H9 (cell line): ENCODE measurements around the gene MTO1. TPM values are rescaled to one million over a fixed set of nuclear protein-coding genes. Genes with fewer than 3 reads are reported as not detected.
"Not testable (repeated sequence)": the region's sequence is repeated elsewhere in the genome, so short reads cannot be mapped to it uniquely, and the experiment has no call there.

ENCODE experiments used
- DNase-seq: peaks from one replicate; pipeline ENCODE4 v3.0.0-alpha.2; 2017
- H2AFZ ChIP-seq: one replicate; pipeline ENCODE4 v1.6.1; 2013; ENCODE audit warnings: mild to moderate bottlenecking, low read length, control low read depth, moderate library complexity
- H2AK5ac ChIP-seq: 2 replicates; pipeline ENCODE4 v1.6.1; 2013; ENCODE audit warnings: low read length, control low read depth, mixed read lengths; ENCODE audit not compliant: insufficient read length
- H2BK120ac ChIP-seq: one replicate; pipeline ENCODE4 v1.6.1; 2013; ENCODE audit warnings: low read depth, mild to moderate bottlenecking, low read length, control low read depth, inconsistent platforms; ENCODE audit not compliant: poor library complexity, severe bottlenecking
- H2BK12ac ChIP-seq: 2 replicates; pipeline ENCODE4 v1.6.1; 2013; ENCODE audit warnings: low read length, control low read depth, mixed read lengths, low read depth; ENCODE audit not compliant: insufficient read length
- H2BK15ac ChIP-seq: 2 replicates; pipeline ENCODE4 v1.6.1; 2013; ENCODE audit warnings: low read depth, low read length, control low read depth
- H2BK20ac ChIP-seq: one replicate; pipeline ENCODE4 v1.6.1; 2013; ENCODE audit warnings: low read depth, mild to moderate bottlenecking, low read length, control low read depth, inconsistent platforms; ENCODE audit not compliant: poor library complexity, severe bottlenecking
- H2BK5ac ChIP-seq: 2 replicates; pipeline ENCODE4 v1.6.1; 2013; ENCODE audit warnings: low read length, control low read depth, mixed read lengths; ENCODE audit not compliant: insufficient read length
- H3K14ac ChIP-seq: 2 replicates; pipeline ENCODE4 v1.6.1; 2013; ENCODE audit warnings: low read length, control low read depth; ENCODE audit not compliant: insufficient read depth
- H3K18ac ChIP-seq: 2 replicates; pipeline ENCODE4 v1.6.1; 2013; ENCODE audit warnings: low read depth, mild to moderate bottlenecking, mixed read lengths, low read length, control low read depth; ENCODE audit not compliant: insufficient read length
- H3K23ac ChIP-seq: 2 replicates; pipeline ENCODE4 v1.6.1; 2013; ENCODE audit warnings: low read length, control low read depth, mixed read lengths, low read depth; ENCODE audit not compliant: insufficient read length
- H3K23me2 ChIP-seq: 2 replicates; pipeline ENCODE4 v1.6.1; 2013; ENCODE audit warnings: low read depth, mild to moderate bottlenecking, mixed read lengths, low read length, control low read depth; ENCODE audit not compliant: insufficient read length, poor library complexity, severe bottlenecking
- H3K27ac ChIP-seq: 2 replicates; pipeline ENCODE4 v1.5.1; 2013; ENCODE audit warnings: low read length, control low read depth, mixed read lengths, low read depth; ENCODE audit not compliant: insufficient read length
- H3K27me3 ChIP-seq: 2 replicates; pipeline ENCODE4 v1.6.1; 2013; ENCODE audit warnings: low read length, control low read depth, inconsistent platforms; ENCODE audit not compliant: insufficient read depth
- H3K4ac ChIP-seq: 2 replicates; pipeline ENCODE4 v1.6.1; 2013; ENCODE audit warnings: low read depth, mild to moderate bottlenecking, control low read depth, inconsistent platforms, low read length, moderate library complexity
- H3K4me1 ChIP-seq: 2 replicates; pipeline ENCODE4 v1.6.1; 2013; ENCODE audit warnings: low read length, control low read depth, inconsistent platforms; ENCODE audit not compliant: insufficient read depth
- H3K4me2 ChIP-seq: 2 replicates; pipeline ENCODE4 v1.6.1; 2013; ENCODE audit warnings: low read length, control low read depth, mixed read lengths; ENCODE audit not compliant: insufficient read length, insufficient read depth
- H3K56ac ChIP-seq: 2 replicates; pipeline ENCODE4 v1.6.1; 2013; ENCODE audit warnings: low read depth, mild to moderate bottlenecking, mixed read lengths, low read length, control low read depth; ENCODE audit not compliant: insufficient read length
- H3K79me1 ChIP-seq: 2 replicates; pipeline ENCODE4 v1.6.1; 2013; ENCODE audit warnings: low read depth, mild to moderate bottlenecking, moderate library complexity, low read length, control low read depth, inconsistent platforms; ENCODE audit not compliant: insufficient read depth, poor library complexity, severe bottlenecking
- H3K79me2 ChIP-seq: 2 replicates; pipeline ENCODE4 v1.6.1; 2013; ENCODE audit warnings: low read length, control low read depth, inconsistent platforms; ENCODE audit not compliant: insufficient read depth
- H3K9ac ChIP-seq: 2 replicates; pipeline ENCODE4 v1.6.1; 2013; ENCODE audit warnings: low read length, control low read depth, mixed read lengths; ENCODE audit not compliant: insufficient read length; ENCODE audit errors: extremely low read depth
- H3K9me3 ChIP-seq: one replicate; pipeline ENCODE4 v1.6.1; 2013; ENCODE audit warnings: low read depth, low read length, inconsistent platforms; ENCODE audit not compliant: control insufficient read depth
- H3T11ph ChIP-seq: one replicate; pipeline ENCODE4 v1.6.1; 2013; ENCODE audit warnings: mild to moderate bottlenecking, low read length, control low read depth, inconsistent platforms
- H4K20me1 ChIP-seq: one replicate; pipeline ENCODE4 v1.6.1; 2013; ENCODE audit not compliant: control insufficient read depth, insufficient read length, insufficient read depth
- H4K5ac ChIP-seq: 2 replicates; pipeline ENCODE4 v1.6.1; 2013; ENCODE audit warnings: low read depth, mild to moderate bottlenecking, mixed read lengths, low read length, control low read depth; ENCODE audit not compliant: insufficient read length
- H4K8ac ChIP-seq: replicated peaks from 2 replicates; pipeline ENCODE4 v1.6.1; 2013; ENCODE audit warnings: low read length, control low read depth, mixed read lengths, low read depth; ENCODE audit not compliant: insufficient read length
- H4K91ac ChIP-seq: 2 replicates; pipeline ENCODE4 v1.6.1; 2013; ENCODE audit warnings: low read depth, mild to moderate bottlenecking, moderate library complexity, mixed read lengths, low read length, control low read depth; ENCODE audit not compliant: insufficient read length
- H3K27ac Mint-ChIP-seq, 3 experiments: 2 replicates in 2 of 3; 3 replicates in 1 of 3; pipeline ENCODE4 v1.8.0; 2020 to 2021; ENCODE audit warnings: mixed read lengths in 3 of 3, mild to moderate bottlenecking in 1 of 3, moderate library complexity in 1 of 3
- H3K27me3 Mint-ChIP-seq: 2 replicates; pipeline ENCODE4 v1.8.0; 2021; ENCODE audit warnings: low read depth, mild to moderate bottlenecking, moderate library complexity, mixed read lengths
- H3K36me3 Mint-ChIP-seq, 3 experiments: 2 replicates in 2 of 3; 3 replicates in 1 of 3; pipeline ENCODE4 v1.8.0; 2020 to 2021; ENCODE audit warnings: low read depth in 3 of 3, mixed read lengths in 3 of 3; ENCODE audit not compliant: insufficient read depth in 1 of 3
- H3K4me1 Mint-ChIP-seq, 2 experiments: 2 replicates each; pipeline ENCODE4 v1.8.0; 2020; ENCODE audit warnings: mixed read lengths in 2 of 2
- H3K4me3 Mint-ChIP-seq, 2 experiments: 2 replicates in 1 of 2; 3 replicates in 1 of 2; pipeline ENCODE4 v1.8.0; 2020 to 2021; ENCODE audit warnings: mild to moderate bottlenecking in 2 of 2, mixed read lengths in 2 of 2, moderate library complexity in 1 of 2
- H3K9me3 Mint-ChIP-seq, 2 experiments: 2 replicates in 1 of 2; 3 replicates in 1 of 2; pipeline ENCODE4 v1.8.0; 2020; ENCODE audit warnings: mild to moderate bottlenecking in 2 of 2, mixed read lengths in 2 of 2, moderate library complexity in 1 of 2
- CTCF ChIP-seq: fragments of 200-600 bp; sonication (generic); conservative IDR thresholded peaks from 3 replicates; pipeline ENCODE4 v1.8.0; 2021; ENCODE audit warnings: antibody characterized with exemption, mild to moderate bottlenecking
- WGBS: extraction: QIAGEN DNeasy Blood & Tissue Kit; methylation state at CpG from one replicate; pipeline ENCODE4 v1.1.7; 2013; ENCODE audit warnings: missing lambda C conversion rate, low lambda C conversion rate, mixed read lengths; ENCODE audit not compliant: insufficient read length; ENCODE audit errors: extremely low coverage; 5-methylcytosine and 5-hydroxymethylcytosine counted together
- total RNA-seq: library from RNA; stranded (reverse); gene quantifications from 2 replicates; pipeline ENCODE4 v1.2.1, GENCODE V29; 2021

MTO1 gene
- total RNA-seq, 1 experiment from 2014 or later: 27.8 TPM

GRCh38 chr6:73538116-73538779 lies 76.7 kb downstream of the MTO1 start:
- no peak overlapping the region for H4K91ac ChIP-seq
- no peak overlapping the region for H2BK15ac ChIP-seq
- no peaks in the 10 kb centered on the region for H4K20me1 ChIP-seq
- Mint-ChIP-seq H3K4me1 (no peaks in the 10 kb centered on the region), H3K36me3 (no peaks in the 10 kb centered on the region), H3K27me3 (no peaks in the 10 kb centered on the region), H3K4me3 (no peak overlapping the region), H3K27ac (no peak overlapping the region), H3K9me3 (no peaks in the 10 kb centered on the region)
- H3K23ac ChIP-seq: no peak overlapping the region
- H3K14ac ChIP-seq: no peak overlapping the region
- H3K23me2 ChIP-seq: no peaks in the 10 kb centered on the region
- no peak overlapping the region for H2BK5ac ChIP-seq
- H4K8ac ChIP-seq: no peak overlapping the region
- no peak for TF ChIP-seq CTCF
- no peak overlapping the region for H2BK120ac ChIP-seq
- H3K27ac ChIP-seq: no peak overlapping the region
- no peaks in the 10 kb centered on the region for H3K9me3 ChIP-seq
- H3K4me2 ChIP-seq: no peak overlapping the region
- no peak overlapping the region for H3K9ac ChIP-seq
- DNase-seq: no peak
- no peak overlapping the region for H4K5ac ChIP-seq
- H3K56ac ChIP-seq: no peak overlapping the region
- H2AFZ ChIP-seq: no peak overlapping the region
- no peak overlapping the region for H2AK5ac ChIP-seq
- H3K79me2 ChIP-seq: no peaks in the 10 kb centered on the region
- H3K4me1 ChIP-seq: no peaks in the 10 kb centered on the region
- no peaks in the 10 kb centered on the region for H3K27me3 ChIP-seq
- H3K18ac ChIP-seq: no peak overlapping the region
- H3T11ph ChIP-seq: no peak overlapping the region
- H3K4ac ChIP-seq: no peak overlapping the region
- no peaks in the 10 kb centered on the region for H3K79me1 ChIP-seq
- H2BK12ac ChIP-seq: no peak overlapping the region
- H2BK20ac ChIP-seq: no peak overlapping the region
- no CpG with 5 or more reads among the region's 10 CpGs for WGBS

- H4K8ac ChIP-seq, H3K4me1 ChIP-seq, H3K36me3 Mint-ChIP-seq: not testable (repeated sequence)
These were observed 80.9 kb downstream of the MTO1 start for GRCh38 chr6:73542481-73542880.

More at GRCh38 chr6:73542481-73542880, 80.9 kb downstream of the MTO1 start:
- not testable (repeated sequence) for H3K4me1 Mint-ChIP-seq, H2BK15ac ChIP-seq, H2AFZ ChIP-seq, H3K4me3 Mint-ChIP-seq, H2BK12ac ChIP-seq, H3K4ac ChIP-seq, H2AK5ac ChIP-seq, H3K14ac ChIP-seq, H3K9me3 Mint-ChIP-seq, H4K20me1 ChIP-seq, H2BK20ac ChIP-seq, H2BK120ac ChIP-seq, H3K9ac ChIP-seq, H3K18ac ChIP-seq, H3K27me3 ChIP-seq, H4K5ac ChIP-seq, H3K4me2 ChIP-seq, DNase-seq, H3K27ac Mint-ChIP-seq, H2BK5ac ChIP-seq, H3K9me3 ChIP-seq, H3K23me2 ChIP-seq, H3K27me3 Mint-ChIP-seq, H3K56ac ChIP-seq, H4K91ac ChIP-seq, H3K79me2 ChIP-seq, H3K79me1 ChIP-seq, H3K27ac ChIP-seq, H3T11ph ChIP-seq, H3K23ac ChIP-seq
- WGBS: no CpG with 5 or more reads among the region's 3 CpGs
